ENCODE data around the gene TMEM94. TPM values are rescaled to one million over a fixed set of nuclear protein-coding genes. Genes with fewer than 3 reads are reported as not detected.

The TMEM94 gene
- polyA plus RNA-seq, 3 donors, result 103 to 117 (median 105) TPM

Other genes with a start within 250 kb of the TMEM94 start
- 10 to 100 TPM; 38.2 to 49.9 (median 47.9) TPM for gene GGA3, start 195.0 kb upstream of the TMEM94 start, polyA plus RNA-seq (ENCODE audit: insufficient read length in 3 of 3)
- 10 to 100 TPM; 72.9 to 80.1 (median 79.4) TPM for gene MRPS7, start 194.8 kb upstream of the TMEM94 start, polyA plus RNA-seq (ENCODE audit: insufficient read length in 3 of 3)
- gene MIF4GD, start 185.4 kb upstream of the TMEM94 start, polyA plus RNA-seq (ENCODE audit: insufficient read length in 3 of 3), result 10 to 100 TPM; 21.8 to 22.8 (median 22.3) TPM
- gene SLC25A19, start 167.2 kb upstream of the TMEM94 start, polyA plus RNA-seq (ENCODE audit: insufficient read length in 3 of 3), result 10 to 100 TPM in 1 of 3 donors, 1 to 10 TPM in 2; 7.1 to 13.0 (median 8.4) TPM
- gene GRB2, start 51.0 kb upstream of the TMEM94 start, polyA plus RNA-seq (ENCODE audit: insufficient read length in 3 of 3), result 10 to 100 TPM; 87.7 to 96.9 (median 94.9) TPM
- 10 to 100 TPM; 27.8 to 32.8 (median 32.7) TPM for gene CASKIN2, start 58.9 kb downstream of the TMEM94 start, polyA plus RNA-seq (ENCODE audit: insufficient read length in 3 of 3)
- gene TSEN54, start 59.9 kb downstream of the TMEM94 start, polyA plus RNA-seq (ENCODE audit: insufficient read length in 3 of 3), result 10 to 100 TPM; 45.4 to 58.8 (median 55.8) TPM
- 100 to 1,000 TPM in 1 of 3 donors, 10 to 100 TPM in 2; 66.7 to 107 (median 99.7) TPM for gene LLGL2, start 69.1 kb downstream of the TMEM94 start, polyA plus RNA-seq (ENCODE audit: insufficient read length in 3 of 3)
- 100 to 1,000 TPM; 130 to 193 (median 175) TPM for gene MYO15B, start 131.2 kb downstream of the TMEM94 start, polyA plus RNA-seq (ENCODE audit: insufficient read length in 3 of 3)
- 1 to 10 TPM; 6.6 to 9.2 (median 8.1) TPM for gene SMIM5, start 176.8 kb downstream of the TMEM94 start, polyA plus RNA-seq (ENCODE audit: insufficient read length in 3 of 3)
- gene RECQL5, start 210.5 kb downstream of the TMEM94 start, polyA plus RNA-seq (ENCODE audit: insufficient read length in 3 of 3), result 10 to 100 TPM; 43.5 to 62.4 (median 55.2) TPM
- 100 to 1,000 TPM in 1 of 3 donors, 10 to 100 TPM in 2; 92.2 to 104 (median 98.5) TPM for gene SAP30BP, start 210.7 kb downstream of the TMEM94 start, polyA plus RNA-seq (ENCODE audit: insufficient read length in 3 of 3)

Data from renal pelvis (tissue), 3 donors.